Measurements from ENCODE around the gene CREB3L4.

Gene CREB3L4

GRCh38 chr1:153967107-153967999, at the start of gene CREB3L4:
CREB3L4 (plus strand) TSS chr1:153967902; CDS start chr1:153968526, 624 bp downstream.
- peak; percentile 92 for DNase-seq

- DNase-seq = peak; percentile 58
These were observed 47.5 kb upstream of the CREB3L4 start for GRCh38 chr1:153919876-153920852.

- no peak for DNase-seq
These were observed 46.5 kb upstream of the CREB3L4 start for GRCh38 chr1:153921080-153921802.

DNA sequence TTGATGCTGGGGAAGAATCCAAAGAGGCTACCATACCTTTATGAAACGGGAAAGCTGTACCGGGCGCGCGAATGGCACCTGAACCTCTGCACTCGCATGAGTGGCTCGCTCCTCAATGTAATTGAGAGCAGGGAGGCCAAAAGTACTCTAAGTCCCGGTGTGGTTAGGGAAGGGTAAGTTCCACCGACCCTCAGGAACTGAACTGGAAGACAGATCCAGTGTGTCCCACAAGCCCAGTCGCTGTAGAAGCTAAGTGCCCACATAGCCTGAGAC, 46.0 kb upstream of the CREB3L4 start:
- DNase-seq = peak; percentile 6

- no peak for DNase-seq
These were observed 45.4 kb upstream of the CREB3L4 start for GRCh38 chr1:153922076-153922971.

- DNase-seq = peak; percentile 100
These were observed 44.5 kb upstream of the CREB3L4 start, which contains the start of gene GATAD2B for GRCh38 chr1:153922972-153923925. GATAD2B (minus strand) TSS chr1:153922972; CDS start chr1:153828347, 94,625 bp downstream.

- no peak for DNase-seq
These were observed 41.3 kb upstream of the CREB3L4 start for GRCh38 chr1:153926405-153926804.

GRCh38 chr1:153928245-153928644, 39.5 kb upstream of the CREB3L4 start:
- DNase-seq = no peak

DNA sequence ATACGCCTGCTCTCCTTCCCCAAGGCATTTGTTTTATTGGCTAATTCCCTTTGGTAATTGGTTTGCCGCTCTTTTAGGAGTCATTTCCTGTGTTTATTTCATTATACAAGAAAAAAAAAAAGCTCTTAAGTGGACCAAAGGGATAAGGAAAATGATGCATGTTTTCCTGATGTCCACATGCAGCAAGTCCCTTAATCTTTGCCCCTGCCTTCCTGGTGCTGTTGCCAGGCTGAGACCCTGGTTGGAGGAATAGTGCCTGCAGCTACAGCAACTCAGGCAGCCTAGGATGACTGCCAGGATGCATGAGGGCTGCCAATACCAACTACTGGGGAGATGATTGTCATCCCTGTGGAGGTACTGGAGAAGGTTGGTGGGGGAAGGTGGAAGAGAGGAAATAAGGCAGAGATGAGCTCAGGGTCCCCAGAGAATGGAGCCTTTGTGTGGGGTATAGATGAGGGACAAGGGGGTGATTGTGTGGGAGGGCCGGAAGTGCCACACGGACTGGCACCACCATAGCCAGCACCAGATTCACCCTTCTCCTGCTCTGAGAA, 38.8 kb upstream of the CREB3L4 start:
- DNase-seq = no peak

DNA sequence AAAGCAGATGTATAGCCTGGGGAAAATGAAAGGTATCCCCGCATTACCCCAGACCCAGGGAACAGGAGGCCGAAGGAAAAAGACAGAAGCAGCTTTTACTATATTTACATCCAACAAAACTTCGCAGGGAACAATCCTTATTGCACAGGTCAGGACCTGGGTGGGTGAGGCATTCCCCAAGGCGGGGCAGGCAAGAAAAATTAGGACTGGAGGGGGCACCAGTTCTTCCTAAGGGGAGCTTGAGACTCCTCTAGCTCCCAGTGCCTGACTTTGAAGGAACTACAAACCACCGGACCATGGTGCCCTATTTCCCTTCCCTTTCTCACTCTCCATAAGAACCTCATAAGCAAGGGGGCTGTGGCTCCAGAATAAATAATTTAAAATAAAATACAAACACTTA, 38.3 kb upstream of the CREB3L4 start:
- no peak for DNase-seq

DNA sequence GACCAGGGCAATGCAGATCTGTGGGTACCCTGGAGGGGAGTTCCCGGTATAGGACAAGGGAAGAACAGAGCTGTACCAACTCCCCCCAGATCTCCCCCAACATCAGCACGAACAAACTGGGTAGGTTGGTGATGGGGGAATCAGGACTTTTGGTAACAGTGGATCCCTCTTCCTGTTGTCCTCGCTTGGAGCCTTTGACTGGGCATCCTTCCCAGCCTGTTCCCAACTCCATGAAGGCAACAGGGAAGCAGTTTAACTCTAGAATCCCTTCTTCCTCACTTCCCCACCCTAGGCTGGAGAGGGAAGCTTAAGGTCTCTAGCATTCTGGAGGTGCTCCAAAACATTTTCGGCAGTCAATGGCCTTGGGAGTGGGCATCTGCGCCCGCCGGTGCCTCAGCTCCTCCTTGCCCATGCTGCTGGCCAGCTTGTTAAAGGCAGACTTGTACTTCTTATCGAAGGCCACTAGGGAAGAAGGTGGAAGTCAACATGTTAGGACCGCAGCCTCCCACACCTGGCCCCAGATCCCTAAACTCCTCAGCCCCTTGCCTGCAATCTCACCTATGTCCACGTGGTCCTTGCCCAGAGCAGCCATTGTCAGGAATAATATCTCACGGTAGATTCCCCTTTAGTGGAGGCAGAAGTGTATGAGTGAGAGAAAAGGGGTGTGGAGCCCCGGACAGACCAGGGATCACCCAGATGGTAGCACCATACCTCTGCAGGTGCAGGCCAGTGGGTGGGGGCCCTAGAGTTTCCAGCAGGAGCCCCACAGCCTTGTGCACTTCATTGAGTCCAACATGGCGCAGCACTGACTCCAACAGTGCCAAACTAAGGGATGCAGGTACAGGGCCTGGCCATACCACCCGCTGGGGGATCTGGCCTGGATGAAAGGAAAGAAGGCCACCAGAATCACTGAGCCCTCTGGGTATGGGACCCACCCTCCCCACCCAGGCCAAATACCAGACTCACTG, 37.4 kb upstream of the CREB3L4 start:
- DNase-seq = no peak

- no peak for DNase-seq
These were observed 35.3 kb upstream of the CREB3L4 start for GRCh38 chr1:153932156-153933131.

GRCh38 chr1:153933430-153933829, 34.3 kb upstream of the CREB3L4 start:
- no peak for DNase-seq

- DNase-seq = no peak
These were observed 33.7 kb upstream of the CREB3L4 start for GRCh38 chr1:153933955-153934354.

GRCh38 chr1:153934746-153935145, 33.0 kb upstream of the CREB3L4 start:
- DNase-seq = no peak

GRCh38 chr1:153936011-153936802, 31.5 kb upstream of the CREB3L4 start:
- DNase-seq = no peak

DNA sequence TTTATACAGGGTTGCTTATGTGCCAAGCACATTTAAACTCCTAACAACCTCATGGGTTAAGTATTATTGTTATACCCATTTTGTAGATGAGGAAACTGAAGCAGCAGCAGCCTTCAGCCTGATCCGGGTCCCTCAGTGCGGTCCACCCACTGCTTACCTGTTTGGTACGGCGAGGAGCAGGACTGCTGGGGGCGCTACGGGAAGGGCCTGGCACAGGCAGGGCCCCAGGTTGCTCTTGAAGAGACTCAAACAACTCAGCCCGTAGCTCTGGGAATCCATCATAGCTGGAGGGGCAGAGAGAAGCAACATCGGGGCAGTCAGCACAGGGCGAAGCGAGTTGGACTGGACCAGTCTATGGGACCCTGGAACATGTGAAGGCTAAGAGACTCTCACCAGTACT, 30.4 kb upstream of the CREB3L4 start:
- DNase-seq = no peak
